Muscle layer of duodenum (tissue), 2 donors: ENCODE measurements around the gene ILK.
A peak's percentile ranks its signal among the peaks of the same experiment; 100 is the strongest.

Experiments
- H3K27ac ChIP-seq: one replicate; pipeline ENCODE4 v1.7.0; 2013; ENCODE audit warnings: mild to moderate bottlenecking, low read length
- H3K27me3 ChIP-seq: one replicate; pipeline ENCODE4 v1.7.0; 2013; ENCODE audit warnings: low read depth, mild to moderate bottlenecking, control low read depth, low read length
- H3K36me3 ChIP-seq, 2 donors: one replicate each; pipeline ENCODE4 v1.7.0; 2013; ENCODE audit warnings: low read length in 2 of 2, control low read depth in 1 of 2, mild to moderate bottlenecking in 1 of 2; ENCODE audit not compliant: insufficient read depth in 2 of 2, control insufficient read depth in 1 of 2
- H3K4me1 ChIP-seq, 2 donors: one replicate each; pipeline ENCODE4 v1.7.0; 2013; ENCODE audit warnings: low read length in 2 of 2, mild to moderate bottlenecking in 2 of 2, control low read depth in 1 of 2, moderate library complexity in 1 of 2; ENCODE audit not compliant: insufficient read depth in 2 of 2, control insufficient read depth in 1 of 2
- H3K4me3 ChIP-seq, 2 donors: one replicate each; pipeline ENCODE4 v1.7.0; 2013; ENCODE audit warnings: low read length in 2 of 2, low read depth in 1 of 2, mild to moderate bottlenecking in 1 of 2
- H3K9me3 ChIP-seq, 2 donors: one replicate each; pipeline ENCODE4 v1.7.0; 2013; ENCODE audit warnings: low read length in 2 of 2, control low read depth in 1 of 2, mild to moderate bottlenecking in 1 of 2; ENCODE audit not compliant: control insufficient read depth in 1 of 2
- donor health status: healthy.

Gene ILK

DNA sequence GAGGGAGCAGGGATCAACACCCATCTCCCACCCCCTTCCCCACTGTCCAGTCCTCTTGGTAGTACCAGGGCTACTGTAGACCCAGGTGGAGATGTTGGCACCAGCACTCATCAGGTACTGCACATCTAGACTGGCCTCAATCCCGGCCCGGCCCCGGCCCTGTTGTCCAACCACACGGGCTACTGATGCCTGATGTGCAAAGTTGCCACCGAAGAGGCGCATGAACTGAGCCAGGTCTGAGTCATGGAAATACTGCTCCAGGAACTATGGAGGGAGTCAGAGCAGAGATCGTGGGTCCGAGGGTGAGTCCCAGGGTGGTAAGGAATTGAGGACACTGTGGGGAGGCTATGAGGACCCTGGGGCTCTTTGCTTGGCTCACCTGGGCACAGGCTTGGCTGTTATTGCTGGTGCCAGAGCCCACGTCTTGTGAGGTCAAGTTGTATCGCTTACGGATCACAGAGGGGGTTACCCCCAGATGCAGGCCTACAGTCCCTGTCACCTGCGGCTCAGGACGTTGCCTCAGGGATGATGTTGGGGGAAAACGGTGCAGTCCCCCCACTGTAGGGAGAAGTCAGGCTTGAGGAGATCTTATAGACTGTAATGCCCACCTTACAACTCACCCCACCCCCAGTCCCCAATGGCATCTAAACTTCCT, 13.1 kb downstream of the ILK start:
- H3K27me3 ChIP-seq, result no peaks in the 10 kb centered on the region
- H3K27ac ChIP-seq, result no peak overlapping the region
- no peaks in the 10 kb centered on the region for H3K9me3 ChIP-seq
- peaks cover 24 to 25% of the 10 kb centered on the region in 2 donors for H3K4me1 ChIP-seq
- peaks cover 23 to 28% of the 10 kb centered on the region in 2 donors for H3K36me3 ChIP-seq
- no peak overlapping the region for H3K4me3 ChIP-seq

DNA sequence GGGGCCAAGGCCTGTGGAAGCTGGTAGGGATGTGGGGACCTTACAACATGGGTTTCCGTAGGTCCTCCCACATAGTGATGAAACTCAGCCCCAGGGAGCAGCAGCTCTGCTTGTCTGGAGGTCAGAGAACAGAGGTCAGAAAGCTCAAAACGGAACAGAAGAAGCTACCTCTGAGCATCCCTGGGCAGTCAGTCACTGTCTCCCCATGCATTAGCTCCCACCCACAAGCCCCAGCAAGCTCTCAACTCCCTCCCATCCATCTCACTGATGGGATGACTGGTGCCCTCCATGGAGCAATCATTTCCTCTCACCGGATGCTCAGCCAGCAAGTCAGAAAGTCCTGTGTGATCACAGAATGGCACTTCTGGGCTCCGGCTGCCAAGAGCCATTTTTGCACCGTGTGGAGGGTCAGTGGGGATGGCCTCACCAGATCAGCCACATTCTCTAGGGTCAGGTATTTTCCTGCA, 13.8 kb downstream of the ILK start:
- Histone ChIP-seq H3K27ac (peak overlapping the region; percentile 97), H3K27me3 (no peaks in the 10 kb centered on the region), H3K36me3 (peaks cover 23 to 31% of the 10 kb centered on the region in 2 donors), H3K4me1 (peaks cover 24 to 25% of the 10 kb centered on the region in 2 donors), H3K4me3 (peak overlapping the region; percentile 84 to 93), H3K9me3 (no peaks in the 10 kb centered on the region)

DNA sequence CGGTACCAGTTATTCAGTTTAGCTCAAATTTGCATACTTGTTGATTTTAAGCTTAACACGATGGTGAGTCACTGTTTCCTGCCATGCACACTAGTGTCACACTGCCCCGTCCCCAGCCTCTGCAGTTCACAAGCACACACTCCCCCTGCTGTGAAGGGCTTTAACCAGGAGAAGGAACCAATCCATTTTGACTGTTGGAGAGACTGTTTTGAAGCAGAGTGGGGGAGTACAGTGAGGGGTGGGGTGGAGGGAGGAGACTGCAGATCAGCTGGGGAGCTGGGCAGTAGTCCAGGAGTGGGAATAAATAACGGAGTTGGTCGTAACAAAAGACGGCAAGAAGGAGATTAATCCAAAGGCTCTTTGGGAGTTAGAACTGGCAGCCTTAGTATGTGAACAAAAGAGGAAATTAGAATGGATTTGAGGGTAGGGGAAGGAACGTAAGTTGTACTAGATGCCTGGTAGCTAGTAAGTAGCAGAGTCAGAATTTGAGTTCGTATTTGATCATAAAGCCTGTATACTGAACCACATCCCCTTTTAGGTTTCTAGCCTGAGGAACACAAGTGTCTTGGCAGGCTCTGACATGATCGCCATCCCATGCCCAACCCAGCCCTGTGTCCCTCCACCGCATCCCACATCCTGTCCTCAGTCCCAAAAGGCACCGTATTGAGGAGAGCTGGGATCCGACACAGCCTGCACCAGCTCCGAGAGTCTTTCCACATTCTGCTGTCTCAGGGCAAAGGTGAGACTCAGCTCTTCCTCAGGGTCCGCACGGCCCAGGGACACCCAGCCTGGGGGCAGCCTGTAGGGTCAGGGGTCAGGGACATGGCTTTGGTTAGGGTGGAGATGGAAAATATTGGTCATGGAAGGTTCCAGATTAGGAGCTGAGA, 14.8 kb downstream of the ILK start:
- Histone ChIP-seq H3K9me3 (no peaks in the 10 kb centered on the region), H3K36me3 (peaks cover 23 to 41% of the 10 kb centered on the region in 2 donors), H3K27ac (peak overlapping the region; percentile 97), H3K4me1 (peaks cover 19 to 20% of the 10 kb centered on the region in 2 donors), H3K4me3 (peak overlapping the region; percentile 84 to 93), H3K27me3 (no peaks in the 10 kb centered on the region)

DNA sequence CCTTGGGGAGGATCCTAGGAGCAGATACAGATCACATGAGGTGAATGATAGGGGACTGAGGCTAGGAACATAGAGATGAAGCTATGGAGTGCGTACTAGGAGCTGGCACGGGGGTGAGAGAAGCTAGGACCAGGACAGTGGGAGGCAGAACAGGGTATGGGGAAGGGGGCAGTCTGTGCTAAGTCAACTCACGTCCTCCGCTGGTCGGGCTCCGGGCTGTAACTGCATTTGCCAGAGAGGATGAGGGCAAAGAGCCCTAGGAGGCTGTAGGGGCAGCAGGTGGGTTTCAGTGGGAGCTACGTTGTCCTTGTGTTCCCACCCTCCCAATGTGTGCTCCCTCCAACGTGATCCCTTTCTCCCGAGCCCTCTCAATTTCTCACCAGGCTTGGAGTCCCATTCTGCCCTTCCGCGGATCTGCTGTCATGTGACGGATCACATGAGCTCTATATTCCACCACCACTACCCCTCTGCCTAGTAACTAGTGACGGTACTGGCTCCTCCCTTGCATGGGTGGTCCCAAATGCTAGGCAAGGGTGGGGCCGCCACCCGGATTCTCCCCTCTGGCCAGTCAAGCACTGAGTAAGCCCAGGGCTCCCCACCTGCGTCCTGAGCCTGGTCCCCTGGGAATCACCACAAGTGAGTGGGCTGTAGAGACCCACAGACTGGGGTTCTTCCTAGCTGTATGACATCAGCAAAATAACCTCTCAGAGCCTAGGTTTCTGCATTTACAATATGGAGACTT, 15.6 kb downstream of the ILK start, which contains the start of gene TPP1:
Gene TPP1, minus strand, starts transcription at position 419 of the 742 bp plus-strand sequence. Its CDS starts 22 bp downstream, at position 397.
- H3K4me1 ChIP-seq, result peaks cover 17% of the 10 kb centered on the region in 2 donors
- H3K36me3 ChIP-seq, result peaks cover 23 to 49% of the 10 kb centered on the region in 2 donors
- H3K4me3 ChIP-seq, result peak within 1 kb of the TSS; percentile 84 to 93

DNA sequence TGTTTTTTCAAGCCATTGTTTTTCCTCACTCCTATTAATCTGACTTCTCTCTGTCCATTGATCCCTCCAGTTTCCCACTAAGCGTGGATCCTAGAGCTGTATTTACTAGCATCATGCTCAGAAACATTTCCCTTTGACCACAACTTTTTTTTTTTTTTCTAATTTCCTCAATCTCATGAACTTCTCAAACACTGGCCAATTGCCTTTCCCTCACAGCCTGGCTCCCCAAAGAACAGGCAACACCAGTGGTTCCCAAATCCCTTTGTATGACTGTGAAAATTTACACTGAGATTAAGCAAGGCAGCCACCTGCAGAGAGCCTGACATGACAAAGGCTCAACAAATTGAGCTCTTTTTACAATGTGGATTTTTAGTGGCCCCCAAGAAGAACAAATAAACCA, 17.1 kb downstream of the ILK start:
- Histone ChIP-seq H3K27ac (no peak overlapping the region), H3K36me3 (peaks cover 27 to 51% of the 10 kb centered on the region in 2 donors), H3K4me1 (peaks cover 17% of the 10 kb centered on the region in 2 donors), H3K27me3 (no peaks in the 10 kb centered on the region), H3K4me3 (no peak overlapping the region), H3K9me3 (no peaks in the 10 kb centered on the region)

More for the DNA sequence above, 15.6 kb downstream of the ILK start, which contains the start of gene TPP1:
- H3K27ac ChIP-seq, result peak within 1 kb of the TSS; percentile 97
- no peaks in the 10 kb centered on the region for H3K9me3 ChIP-seq
- no peaks in the 10 kb centered on the region for H3K27me3 ChIP-seq

DNA sequence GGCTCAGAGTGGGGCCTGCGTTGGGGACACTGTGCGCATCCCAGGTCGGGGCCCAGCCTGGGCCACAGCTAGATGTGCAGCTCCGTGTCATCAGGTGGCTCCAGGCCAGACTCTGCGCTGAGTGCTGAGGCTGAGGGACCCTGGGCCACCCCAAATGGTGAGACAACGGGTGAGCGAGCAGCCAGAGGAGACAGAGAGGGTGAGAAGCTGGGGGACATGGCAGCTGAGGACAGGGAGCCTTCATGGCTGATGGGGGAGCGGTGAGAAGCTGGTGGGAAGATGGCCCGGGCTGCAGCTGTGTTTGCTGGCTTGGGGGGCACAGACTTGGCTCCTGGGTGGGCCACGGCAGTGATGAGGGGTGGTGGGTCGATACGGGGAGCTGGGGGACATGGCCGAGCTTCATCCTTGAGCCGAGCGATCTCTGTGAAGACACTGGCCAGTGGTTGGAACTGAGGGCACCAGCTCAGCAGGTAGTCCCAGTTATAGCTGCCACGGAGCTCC, 18.2 kb downstream of the ILK start:
- Histone ChIP-seq H3K4me3 (no peak overlapping the region), H3K27ac (no peak overlapping the region), H3K9me3 (no peaks in the 10 kb centered on the region), H3K36me3 (peaks cover 29 to 52% of the 10 kb centered on the region in 2 donors), H3K4me1 (peaks cover 17% of the 10 kb centered on the region in 2 donors), H3K27me3 (no peaks in the 10 kb centered on the region)

DNA sequence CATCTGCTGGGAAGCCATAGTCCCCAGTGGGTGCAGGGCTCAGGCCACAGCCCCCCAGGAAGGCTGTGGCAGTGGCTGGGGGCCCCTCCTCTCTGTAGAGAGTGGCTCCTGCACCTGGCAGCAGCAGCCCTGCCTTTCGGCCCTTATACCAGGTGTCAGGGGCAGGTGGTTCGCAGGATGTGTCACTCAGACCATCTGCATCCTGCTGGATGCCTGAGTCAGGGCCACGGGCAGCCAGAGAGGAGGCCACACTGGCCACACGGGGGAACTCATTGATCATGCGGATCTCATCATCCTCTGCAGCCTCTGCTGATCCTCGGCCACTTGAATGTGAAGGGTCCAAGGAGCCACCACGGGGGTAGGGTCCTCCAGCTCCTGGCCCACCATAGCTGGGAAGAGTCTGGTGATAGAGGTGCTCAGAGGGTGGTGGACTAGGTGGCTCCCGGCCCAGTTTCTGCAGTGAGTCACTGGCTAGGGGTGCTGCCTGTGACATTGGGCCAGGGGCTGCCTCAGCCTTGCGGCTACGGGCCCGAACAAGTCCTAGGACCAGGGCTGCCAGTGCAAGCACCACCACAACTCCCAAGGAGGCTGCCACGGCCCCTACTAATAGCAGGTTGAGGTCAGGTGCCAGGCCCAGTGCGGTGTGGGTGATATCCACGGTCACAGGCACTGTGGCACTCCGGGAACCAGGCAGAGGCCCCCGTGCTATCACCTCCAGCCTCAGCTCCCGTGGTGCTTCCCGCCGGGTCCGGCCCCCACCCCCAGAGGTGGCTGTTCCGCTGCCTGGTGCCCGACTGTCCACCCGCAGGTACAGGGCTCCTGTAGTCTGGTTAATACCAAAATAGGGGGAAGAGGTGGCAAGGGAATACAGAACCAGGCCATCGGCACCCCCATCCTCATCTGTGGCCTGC, 18.9 kb downstream of the ILK start:
- Histone ChIP-seq H3K4me1 (peaks cover 12 to 15% of the 10 kb centered on the region in 2 donors), H3K36me3 (peaks cover 32 to 54% of the 10 kb centered on the region in 2 donors), H3K9me3 (no peaks in the 10 kb centered on the region), H3K27ac (no peak overlapping the region), H3K4me3 (no peak overlapping the region), H3K27me3 (no peaks in the 10 kb centered on the region)

DNA sequence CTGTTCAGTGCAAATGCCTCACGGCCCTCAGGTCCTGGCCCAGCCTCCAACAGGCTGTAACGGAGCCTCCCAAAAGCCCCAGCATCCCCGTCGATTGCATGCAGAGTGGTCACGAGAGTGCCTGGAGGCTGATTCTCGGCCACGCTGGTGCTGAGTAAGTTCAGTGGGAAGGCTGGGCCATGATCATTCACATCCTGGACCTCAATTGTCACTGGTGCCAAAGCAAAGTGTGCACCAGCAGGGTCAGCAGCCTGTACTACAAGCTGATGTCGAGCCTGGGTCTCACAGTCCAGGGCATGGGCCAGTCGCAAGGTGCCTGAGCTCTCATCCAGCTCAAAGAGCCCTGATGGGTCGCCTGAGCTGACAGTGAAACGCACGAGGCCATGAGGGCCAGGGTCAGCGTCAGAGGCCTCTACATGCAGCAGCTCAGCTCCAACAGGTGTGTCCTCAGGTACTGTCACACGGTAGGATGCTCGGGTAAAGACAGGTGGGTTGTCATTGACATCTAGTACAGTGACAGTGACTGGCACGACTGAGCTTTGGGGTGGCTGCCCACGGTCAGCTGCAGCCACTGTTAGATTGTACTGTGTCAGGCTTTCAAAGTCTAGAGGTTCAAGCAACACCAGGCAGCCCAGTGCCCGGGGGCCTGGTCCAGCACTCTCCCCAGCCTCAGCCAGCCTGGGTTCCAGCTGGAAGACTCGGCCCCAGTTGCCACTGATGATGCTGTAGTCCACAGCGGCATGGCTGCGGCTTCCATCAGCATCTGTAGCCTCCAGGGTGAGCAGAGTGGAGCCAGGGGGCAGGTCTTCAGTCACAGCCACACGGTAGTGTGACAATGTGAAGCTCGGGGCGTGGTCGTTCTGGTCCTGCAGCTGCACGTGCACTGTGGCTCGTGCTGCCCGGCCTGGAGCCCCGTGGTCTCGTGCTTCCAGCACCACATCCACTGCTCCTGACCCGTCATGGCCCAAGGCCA, 20.1 kb downstream of the ILK start:
- Histone ChIP-seq H3K4me1 (peaks cover under 1 to 5% of the 10 kb centered on the region in 2 donors), H3K36me3 (peaks cover 35 to 57% of the 10 kb centered on the region in 2 donors), H3K4me3 (no peak overlapping the region), H3K9me3 (no peaks in the 10 kb centered on the region), H3K27ac (no peak overlapping the region), H3K27me3 (no peaks in the 10 kb centered on the region)

DNA sequence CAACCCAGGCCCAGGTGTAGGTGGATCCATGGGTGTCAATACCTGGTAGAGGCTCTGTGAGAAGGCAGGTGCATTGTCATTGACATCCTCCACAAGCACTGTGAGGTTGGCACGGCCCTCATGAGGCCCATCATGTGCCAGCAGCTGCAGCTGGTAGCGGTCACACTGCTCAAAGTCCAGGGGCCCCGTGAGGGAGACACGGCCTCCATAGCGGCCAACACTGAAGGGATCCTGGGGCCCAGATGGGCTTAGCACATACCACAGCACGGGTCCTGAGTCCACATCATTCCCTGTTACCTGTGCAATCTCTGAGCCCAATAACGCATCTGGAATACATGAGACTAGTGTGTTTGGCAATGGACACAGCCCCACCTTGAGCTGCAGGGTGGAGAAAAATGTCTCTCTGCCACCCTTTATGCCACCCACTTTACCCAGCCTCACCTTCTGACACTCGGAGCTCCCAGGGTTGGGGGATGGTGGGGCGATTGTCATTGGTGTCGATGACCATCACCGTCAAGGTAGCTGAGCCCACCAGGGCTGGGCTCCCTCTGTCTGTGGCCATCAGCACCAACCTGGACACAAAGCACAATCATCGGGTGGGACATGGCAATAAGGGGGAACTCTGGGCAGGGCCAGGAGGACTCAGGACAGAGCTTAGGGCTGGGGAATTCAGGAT, 21.7 kb downstream of the ILK start:
- H3K4me1 ChIP-seq, result no peaks in the 10 kb centered on the region
- no peaks in the 10 kb centered on the region for H3K27me3 ChIP-seq
- no peaks in the 10 kb centered on the region for H3K9me3 ChIP-seq
- H3K4me3 ChIP-seq, result no peak overlapping the region
- peaks cover 35 to 72% of the 10 kb centered on the region in 2 donors for H3K36me3 ChIP-seq
- no peak overlapping the region for H3K27ac ChIP-seq
